Fibroblast of lung (primary cell): ENCODE measurements around the gene RNF11.

Source experiments
- EZH2 ChIP-seq: IDR thresholded peaks from 2 replicates; pipeline ENCODE4 v1.5.1; 2012; ENCODE audit warnings: low read length, control low read depth, mild to moderate bottlenecking; ENCODE audit errors: missing control alignments
- TF ChIP-seq, protein P1 (sequence below), 2 donors: IDR thresholded peaks in 1 of 2; conservative IDR thresholded peaks in 1 of 2; 1 replicate in 1 of 2; 2 replicates in 1 of 2; pipeline ENCODE4 v1.5.1; 2011 to 2012; ENCODE audit warnings: low read length in 2 of 2, control low read depth in 1 of 2, inconsistent platforms in 1 of 2, low read depth in 1 of 2, mild to moderate bottlenecking in 1 of 2

DNA sequence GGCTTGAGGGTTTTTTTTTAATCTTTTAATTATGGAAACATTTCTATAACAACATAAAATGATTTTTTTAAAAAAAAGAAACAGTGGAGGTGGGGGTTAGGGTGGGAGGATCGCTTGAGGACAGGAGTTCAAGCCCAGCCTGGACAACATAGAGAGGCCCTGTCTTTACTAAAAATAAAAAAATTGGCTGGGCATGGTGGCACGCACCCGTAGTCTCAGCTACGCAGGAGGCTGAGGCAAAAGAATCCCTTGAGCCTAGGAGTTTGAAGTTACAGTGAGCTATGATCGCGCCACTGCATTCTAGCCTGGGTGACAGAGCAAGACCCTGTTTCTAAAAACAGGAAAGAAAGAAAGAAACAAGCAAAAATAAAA lies 32.2 kb upstream of the RNF11 start:
- TF ChIP-seq, protein P1, sequence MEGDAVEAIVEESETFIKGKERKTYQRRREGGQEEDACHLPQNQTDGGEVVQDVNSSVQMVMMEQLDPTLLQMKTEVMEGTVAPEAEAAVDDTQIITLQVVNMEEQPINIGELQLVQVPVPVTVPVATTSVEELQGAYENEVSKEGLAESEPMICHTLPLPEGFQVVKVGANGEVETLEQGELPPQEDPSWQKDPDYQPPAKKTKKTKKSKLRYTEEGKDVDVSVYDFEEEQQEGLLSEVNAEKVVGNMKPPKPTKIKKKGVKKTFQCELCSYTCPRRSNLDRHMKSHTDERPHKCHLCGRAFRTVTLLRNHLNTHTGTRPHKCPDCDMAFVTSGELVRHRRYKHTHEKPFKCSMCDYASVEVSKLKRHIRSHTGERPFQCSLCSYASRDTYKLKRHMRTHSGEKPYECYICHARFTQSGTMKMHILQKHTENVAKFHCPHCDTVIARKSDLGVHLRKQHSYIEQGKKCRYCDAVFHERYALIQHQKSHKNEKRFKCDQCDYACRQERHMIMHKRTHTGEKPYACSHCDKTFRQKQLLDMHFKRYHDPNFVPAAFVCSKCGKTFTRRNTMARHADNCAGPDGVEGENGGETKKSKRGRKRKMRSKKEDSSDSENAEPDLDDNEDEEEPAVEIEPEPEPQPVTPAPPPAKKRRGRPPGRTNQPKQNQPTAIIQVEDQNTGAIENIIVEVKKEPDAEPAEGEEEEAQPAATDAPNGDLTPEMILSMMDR (conservative IDR thresholded peaks at IDR 0.05 in 1 of 2, IDR thresholded peaks at IDR 0.05 in 1 of 2; ENCODE audit: low read depth in 1 of 2, low read length in 2 of 2), result no peak
- no peak for TF ChIP-seq EZH2
